ENCODE data around the gene SLC25A33.

SLC25A33 gene

GRCh38 chr1:9601942-9602793, 62.9 kb downstream of the SLC25A33 start:
- DNase-seq (ENCODE audit: low read depth) = no peak

GRCh38 chr1:9602794-9603167, 63.5 kb downstream of the SLC25A33 start:
- no peak for DNase-seq (ENCODE audit: low read depth)

- DNase-seq (ENCODE audit: low read depth) = no peak
Observed at GRCh38 chr1:9603307-9603706, 64.0 kb downstream of the SLC25A33 start.

GRCh38 chr1:9603766-9604753, 64.8 kb downstream of the SLC25A33 start:
- DNase-seq (ENCODE audit: low read depth) = no peak

- no peak for DNase-seq (ENCODE audit: low read depth)
Observed at GRCh38 chr1:9604836-9605235, 65.6 kb downstream of the SLC25A33 start.

- no peak for DNase-seq (ENCODE audit: low read depth)
Observed at GRCh38 chr1:9605946-9606455, 66.7 kb downstream of the SLC25A33 start.

- DNase-seq (ENCODE audit: low read depth) = no peak
Observed at GRCh38 chr1:9606458-9606857, 67.2 kb downstream of the SLC25A33 start.

GRCh38 chr1:9606948-9607347, 67.7 kb downstream of the SLC25A33 start:
- no peak for DNase-seq (ENCODE audit: low read depth)

GRCh38 chr1:9607352-9607751, 68.1 kb downstream of the SLC25A33 start:
- no peak for DNase-seq (ENCODE audit: low read depth)

GRCh38 chr1:9609998-9610397, 70.7 kb downstream of the SLC25A33 start:
- no peak for DNase-seq (ENCODE audit: low read depth)

GRCh38 chr1:9610548-9610947, 71.3 kb downstream of the SLC25A33 start:
- no peak for DNase-seq (ENCODE audit: low read depth)

- DNase-seq (ENCODE audit: low read depth) = no peak
Observed at GRCh38 chr1:9611716-9612115, 72.5 kb downstream of the SLC25A33 start.

- no peak for DNase-seq (ENCODE audit: low read depth)
Observed at GRCh38 chr1:9612162-9612845, 73.0 kb downstream of the SLC25A33 start.

GRCh38 chr1:9612871-9613624, 73.8 kb downstream of the SLC25A33 start:
- DNase-seq (ENCODE audit: low read depth) = no peak

- no peak for DNase-seq (ENCODE audit: low read depth)
Observed at GRCh38 chr1:9613625-9614299, 74.5 kb downstream of the SLC25A33 start.

GRCh38 chr1:9615316-9616063, 76.2 kb downstream of the SLC25A33 start:
- DNase-seq (ENCODE audit: low read depth) = no peak

- DNase-seq (ENCODE audit: low read depth) = no peak
Observed at GRCh38 chr1:9618909-9619679, 79.8 kb downstream of the SLC25A33 start.

- no peak for DNase-seq (ENCODE audit: low read depth)
Observed at GRCh38 chr1:9621032-9621431, 81.8 kb downstream of the SLC25A33 start.

GRCh38 chr1:9624081-9624480, 84.8 kb downstream of the SLC25A33 start:
- no peak for DNase-seq (ENCODE audit: low read depth)

Measured in fibroblast of the conjunctiva (primary cell).